A673 (cell line): ENCODE measurements around the gene GSG1L.

ENCODE experiments used
- CTCF ChIP-seq: fragments of 300-800, 200-600 bp; sonication (generic); conservative IDR thresholded peaks from 2 replicates; pipeline ENCODE4 v1.5.1; 2017; ENCODE audit warnings: low read depth, mild to moderate bottlenecking, antibody characterized with exemption, low read length, moderate library complexity, mixed read lengths
- EZH2 ChIP-seq: fragments of 200-600 bp; sonication (generic); IDR thresholded peaks from 2 replicates; pipeline ENCODE4 v1.6.1; 2017; ENCODE audit warnings: borderline replicate concordance, low read depth, mild to moderate bottlenecking, mixed read lengths, antibody characterized with exemption, low read length; ENCODE audit not compliant: poor library complexity, severe bottlenecking

GRCh38 chr16:27811881-27812280, 251.6 kb downstream of the GSG1L start:
- no peak for TF ChIP-seq CTCF
- no peak for TF ChIP-seq EZH2
